Testis (tissue), 2 donors: ENCODE measurements around the gene AK4.

Source experiments
- POLR2A ChIP-seq: fragments of 450-650 bp; IDR thresholded peaks from one replicate; pipeline ENCODE4 v1.6.1; 2017; ENCODE audit warnings: antibody characterized with exemption, mild to moderate bottlenecking, moderate library complexity
- TF ChIP-seq, protein P1 (sequence below), 3 experiments: fragments of 450-650 bp in 2 of 3; fragments of 200-600 bp in 1 of 3; sonication (generic) in 1 of 3; IDR thresholded peaks; one replicate each; pipeline ENCODE4 v1.5.1; 2016 to 2019; ENCODE audit warnings: antibody characterized with exemption in 3 of 3, mild to moderate bottlenecking in 2 of 3, moderate library complexity in 1 of 3

DNA sequence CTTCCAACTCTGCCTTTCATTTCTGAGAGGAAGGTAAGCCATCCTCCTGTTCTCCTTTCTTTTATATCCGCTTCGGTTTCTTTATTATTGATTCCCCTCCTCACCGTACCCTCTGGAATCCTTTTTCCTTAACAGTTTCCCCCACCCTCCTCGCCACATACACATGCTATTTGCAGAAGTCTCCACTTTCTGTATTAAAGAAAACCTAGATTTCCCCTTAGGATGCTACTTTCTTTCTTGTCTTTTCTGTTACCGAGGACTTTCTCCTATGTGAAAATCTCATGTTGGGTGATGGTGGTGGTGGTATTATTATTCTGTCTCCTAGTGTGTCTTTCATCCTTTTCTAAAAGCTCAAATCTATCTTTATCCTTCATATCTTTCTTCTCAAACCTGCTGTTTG, 62.3 kb downstream of the AK4 start:
- TF ChIP-seq, protein P1, sequence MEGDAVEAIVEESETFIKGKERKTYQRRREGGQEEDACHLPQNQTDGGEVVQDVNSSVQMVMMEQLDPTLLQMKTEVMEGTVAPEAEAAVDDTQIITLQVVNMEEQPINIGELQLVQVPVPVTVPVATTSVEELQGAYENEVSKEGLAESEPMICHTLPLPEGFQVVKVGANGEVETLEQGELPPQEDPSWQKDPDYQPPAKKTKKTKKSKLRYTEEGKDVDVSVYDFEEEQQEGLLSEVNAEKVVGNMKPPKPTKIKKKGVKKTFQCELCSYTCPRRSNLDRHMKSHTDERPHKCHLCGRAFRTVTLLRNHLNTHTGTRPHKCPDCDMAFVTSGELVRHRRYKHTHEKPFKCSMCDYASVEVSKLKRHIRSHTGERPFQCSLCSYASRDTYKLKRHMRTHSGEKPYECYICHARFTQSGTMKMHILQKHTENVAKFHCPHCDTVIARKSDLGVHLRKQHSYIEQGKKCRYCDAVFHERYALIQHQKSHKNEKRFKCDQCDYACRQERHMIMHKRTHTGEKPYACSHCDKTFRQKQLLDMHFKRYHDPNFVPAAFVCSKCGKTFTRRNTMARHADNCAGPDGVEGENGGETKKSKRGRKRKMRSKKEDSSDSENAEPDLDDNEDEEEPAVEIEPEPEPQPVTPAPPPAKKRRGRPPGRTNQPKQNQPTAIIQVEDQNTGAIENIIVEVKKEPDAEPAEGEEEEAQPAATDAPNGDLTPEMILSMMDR (IDR thresholded peaks at IDR 0.05): no peak
- no peak for TF ChIP-seq POLR2A
